Pancreas (tissue), 10 donors: Measurements from ENCODE around the gene TTC7B. TPM values are rescaled to one million over a fixed set of nuclear protein-coding genes. Genes with fewer than 3 reads are reported as not detected.

Source experiments
- ATAC-seq, 4 donors: fragments of 200-7000 bp; cut with Tn5 transposase; one replicate each; pipeline versions ENCODE4 v1.8.0 to v1.9.1; 2020; ENCODE audit warnings: mild to moderate bottlenecking in 4 of 4, moderate library complexity in 4 of 4
- DNase-seq, 6 donors: peaks; one replicate each; pipeline ENCODE4 v3.0.0-alpha.2; 2020
- FAIRE-seq: peaks from 2 replicates; lab custom pipeline; 2012; peaks lifted over from hg19 to GRCh38; lab: Jason Lieb, UNC
- H3K27ac ChIP-seq, 4 donors: fragments of 200-600 bp; sonication (generic); 1 replicate in 3 of 4; 2 replicates in 1 of 4; pipeline versions ENCODE4 v1.5.0 to v1.8.0; 2020
- H3K27me3 ChIP-seq, 4 donors: fragments of 200-600 bp; one replicate each; pipeline ENCODE4 v1.8.0; 2021
- H3K36me3 ChIP-seq, 3 donors: fragments of 200-600 bp; sonication (generic) in 1 of 3; one replicate each; pipeline versions ENCODE4 v1.5.0 to v1.8.0; 2020 to 2021
- H3K4me1 ChIP-seq, 3 donors: fragments of 200-600 bp; one replicate each; pipeline ENCODE4 v1.8.0; 2021
- H3K4me3 ChIP-seq, 4 donors: fragments of 200-600 bp; sonication (generic) in 2 of 4; one replicate each; pipeline versions ENCODE4 v1.5.0 to v1.8.0; 2020 to 2021
- H3K9me3 ChIP-seq, 4 donors: fragments of 200-600 bp; one replicate each; pipeline ENCODE4 v1.8.0; 2021
- WGBS, 2 donors: extraction: QIAGEN DNeasy Blood & Tissue Kit; methylation state at CpG; one replicate each; pipeline ENCODE4 v1.1.7; 2013; 5-methylcytosine and 5-hydroxymethylcytosine counted together
- intact Hi-C, 3 donors: fragments of 100-400 bp; cut with DNase I; formaldehyde crosslinking; loops; one replicate each; pipeline versions ENCODE4 v1.11.1 to v1.14.2; 2022
- polyA plus RNA-seq, 2 donors: library from polyadenylated mRNA; stranded (reverse); fragments of 200-250 nt; gene quantifications; one replicate each; pipeline ENCODE4 v1.2.3, GENCODE V29; 2013
- total RNA-seq, 6 donors: library from RNA; stranded (reverse); fragmentation: NEBNext Ultra II Directional in 4 of 6; extraction: Animal tissue kit (Norgen Biotek cat#: 25700) in 4 of 6; gene quantifications; one replicate each; pipeline versions ENCODE4 v1.2.1 to v1.2.4, GENCODE V29; 2021 to 2023
- TF ChIP-seq, protein P1 (sequence below), 4 donors: fragments of 200-600 bp; sonication (generic) in 3 of 4; IDR thresholded peaks; one replicate each; pipeline versions ENCODE4 v1.5.0 to v1.8.0; 2021; ENCODE audit warnings: antibody characterized with exemption in 4 of 4
- donor health status: healthy with polysubstance abuse.
- donor health status: DM: no; HTN: no; CAD: no; lungs with moderate emphysema.
- donor health status: DM: no; HTN: no; CAD: no.
- donor health status: control.
- donor health status: control.
- donor health status: Bipolar disorder and iron deficiency.
- donor health status: DM: yes; HTN: yes; CAD: no.
- donor health status: DM: no; HTN: no; CAD: no.
- donor health status: DM: no; HTN: no; CAD: no.
- donor health status: DM: yes; HTN: yes; CAD: no.

TTC7B gene
- total and polyA plus RNA-seq, 8 donors: 8.9 to 39.6 (median 29.6) TPM

GRCh38 chr14:90796329-90796728 is 19.9 kb downstream of the TTC7B start:
- H3K27me3 ChIP-seq: no peaks in the 10 kb centered on the region
- peak overlapping the region in 1 of 4 donors; percentile 11 for H3K27ac ChIP-seq
- DNase-seq (no peak), ATAC-seq (peak in 3 of 4 donors; percentile 18 to 77 (median 55)), FAIRE-seq (no peak)
- TF ChIP-seq, protein P1, sequence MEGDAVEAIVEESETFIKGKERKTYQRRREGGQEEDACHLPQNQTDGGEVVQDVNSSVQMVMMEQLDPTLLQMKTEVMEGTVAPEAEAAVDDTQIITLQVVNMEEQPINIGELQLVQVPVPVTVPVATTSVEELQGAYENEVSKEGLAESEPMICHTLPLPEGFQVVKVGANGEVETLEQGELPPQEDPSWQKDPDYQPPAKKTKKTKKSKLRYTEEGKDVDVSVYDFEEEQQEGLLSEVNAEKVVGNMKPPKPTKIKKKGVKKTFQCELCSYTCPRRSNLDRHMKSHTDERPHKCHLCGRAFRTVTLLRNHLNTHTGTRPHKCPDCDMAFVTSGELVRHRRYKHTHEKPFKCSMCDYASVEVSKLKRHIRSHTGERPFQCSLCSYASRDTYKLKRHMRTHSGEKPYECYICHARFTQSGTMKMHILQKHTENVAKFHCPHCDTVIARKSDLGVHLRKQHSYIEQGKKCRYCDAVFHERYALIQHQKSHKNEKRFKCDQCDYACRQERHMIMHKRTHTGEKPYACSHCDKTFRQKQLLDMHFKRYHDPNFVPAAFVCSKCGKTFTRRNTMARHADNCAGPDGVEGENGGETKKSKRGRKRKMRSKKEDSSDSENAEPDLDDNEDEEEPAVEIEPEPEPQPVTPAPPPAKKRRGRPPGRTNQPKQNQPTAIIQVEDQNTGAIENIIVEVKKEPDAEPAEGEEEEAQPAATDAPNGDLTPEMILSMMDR (IDR thresholded peaks at IDR 0.05): no peak
- no peaks in the 10 kb centered on the region for H3K9me3 ChIP-seq
- H3K4me3 ChIP-seq: no peak overlapping the region
- WGBS, 2 donors: 79 to 80% methylated on average over 2 of the region's 2 CpGs
- intact Hi-C loops: no loop called here
- H3K36me3 ChIP-seq: no peaks in the 10 kb centered on the region
- no peaks in the 10 kb centered on the region for H3K4me1 ChIP-seq

DNA sequence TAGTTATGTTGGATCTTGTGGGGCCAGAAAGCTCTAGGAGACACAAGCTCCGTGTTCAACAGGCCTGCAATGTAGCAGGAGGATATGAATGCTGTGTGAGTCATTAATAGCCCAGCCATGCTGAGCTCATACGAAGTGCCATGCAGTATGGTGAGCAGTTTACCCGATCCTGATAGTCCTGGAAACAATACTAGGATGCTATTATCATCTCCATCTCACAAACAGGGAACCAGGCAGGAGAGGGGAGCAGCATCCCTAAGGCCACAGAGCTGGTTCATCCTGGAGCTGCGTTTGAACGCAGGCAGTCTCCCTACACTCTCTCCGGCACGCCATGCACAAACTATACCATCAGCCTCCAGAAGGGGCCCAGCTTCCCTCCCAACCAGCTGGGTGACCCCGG is 20.5 kb downstream of the TTC7B start:
- Histone ChIP-seq H3K27me3 (no peaks in the 10 kb centered on the region), H3K4me1 (no peaks in the 10 kb centered on the region), H3K36me3 (no peaks in the 10 kb centered on the region), H3K4me3 (no peak overlapping the region), H3K9me3 (no peaks in the 10 kb centered on the region), H3K27ac (no peak overlapping the region)
- TF ChIP-seq, protein P1 (IDR thresholded peaks at IDR 0.05): no peak
- peak in 2 of 4 donors; percentile 41 to 72 for ATAC-seq
- intact Hi-C loops: no loop called here
- DNase-seq: no peak
- no peak for FAIRE-seq
- WGBS, 2 donors: 82 to 85% methylated on average over 8 of the region's 8 CpGs

- Histone ChIP-seq H3K27ac (no peak overlapping the region), H3K27me3 (no peaks in the 10 kb centered on the region), H3K36me3 (no peaks in the 10 kb centered on the region), H3K9me3 (no peaks in the 10 kb centered on the region), H3K4me1 (no peaks in the 10 kb centered on the region), H3K4me3 (no peak overlapping the region)
- DNase-seq (peak in 1 of 6 donors; percentile 30), ATAC-seq (no peak), FAIRE-seq (no peak)
- intact Hi-C loops: no loop called here
- TF ChIP-seq, protein P1 (IDR thresholded peaks at IDR 0.05): no peak
- 93 to 97% methylated on average over 12 of the region's 12 CpGs for WGBS, 2 donors
Measured at GRCh38 chr14:90791486-90791885, 24.7 kb downstream of the TTC7B start.

- Histone ChIP-seq H3K4me1 (no peaks in the 10 kb centered on the region), H3K4me3 (no peak overlapping the region), H3K9me3 (no peaks in the 10 kb centered on the region), H3K36me3 (no peaks in the 10 kb centered on the region), H3K27me3 (no peaks in the 10 kb centered on the region), H3K27ac (no peak overlapping the region)
- ATAC-seq: peak in 2 of 4 donors; percentile 38 to 61
- peak in 1 of 6 donors; percentile 37 for DNase-seq
- 91 to 96% methylated on average over 7 of the region's 7 CpGs for WGBS, 2 donors
- TF ChIP-seq, protein P1 (IDR thresholded peaks at IDR 0.05): no peak
- no peak for FAIRE-seq
- intact Hi-C loops: no loop called here
Measured at GRCh38 chr14:90788031-90788430, 28.2 kb downstream of the TTC7B start.

- no peak for ATAC-seq
Measured at GRCh38 chr14:90785876-90786450, 30.3 kb downstream of the TTC7B start.

More at GRCh38 chr14:90785876-90786450, 30.3 kb downstream of the TTC7B start:
- TF ChIP-seq, protein P1 (IDR thresholded peaks at IDR 0.05): no peak
- H3K27me3 ChIP-seq: no peaks in the 10 kb centered on the region
- no peak for DNase-seq
- H3K36me3 ChIP-seq: peaks cover 0 to 2% (median 0%) of the 10 kb centered on the region in 3 donors
- no peak for FAIRE-seq
- intact Hi-C loops: no loop called here
- no peaks in the 10 kb centered on the region for H3K4me1 ChIP-seq
- no peaks in the 10 kb centered on the region for H3K9me3 ChIP-seq
- H3K27ac ChIP-seq: no peak overlapping the region
- no peak overlapping the region for H3K4me3 ChIP-seq
- 95% methylated on average over 15 of the region's 15 CpGs for WGBS, 2 donors
